Measurements from ENCODE around the gene TMA16. TPM values are rescaled to one million over a fixed set of nuclear protein-coding genes. Genes with fewer than 3 reads are reported as not detected.
"Not testable (repeated sequence)": the region's sequence is repeated elsewhere in the genome, so short reads cannot be mapped to it uniquely, and the experiment has no call there.

The TMA16 gene
- 32.5 and 33.2 TPM in 2 replicates for total RNA-seq (2014; rRNA removed; shearing (Covaris generic))
- polyA plus RNA-seq (2015; cell fraction: cytosol; rRNA removed), result 22.9 and 24.9 TPM in 2 replicates
- polyA plus RNA-seq (2015; cell fraction: nucleus; rRNA removed), result 38.2 and 45.7 TPM in 2 replicates

- peak; percentile 94 for DNase-seq (ENCODE audit: low read depth, low spot score)
- in situ Hi-C loops (cut with HindIII; ENCODE audit: low pct_unique_long_range_greater_than_20kb, low sequenced_read_pairs), result no loop called here
These were observed at the start of gene TMA16 for GRCh38 chr4:163494360-163495241. TSS of gene TMA16 (plus strand) at chr4:163494690. CDS start at chr4:163494802, 112 bp downstream.

- in situ Hi-C loops (cut with HindIII; ENCODE audit: low pct_unique_long_range_greater_than_20kb, low sequenced_read_pairs); DNase-seq (ENCODE audit: low read depth, low spot score): not testable (repeated sequence)
These were observed 47.5 kb upstream of the TMA16 start for GRCh38 chr4:163447023-163447422.

- in situ Hi-C loops (cut with HindIII; ENCODE audit: low pct_unique_long_range_greater_than_20kb, low sequenced_read_pairs), result no loop called here
- DNase-seq (ENCODE audit: low read depth, low spot score), result no peak
These were observed 47.0 kb upstream of the TMA16 start for GRCh38 chr4:163447481-163447880.

- in situ Hi-C loops (cut with HindIII; ENCODE audit: low pct_unique_long_range_greater_than_20kb, low sequenced_read_pairs), result no loop called here
- DNase-seq (ENCODE audit: low read depth, low spot score), result peak; percentile 22
These were observed 45.8 kb upstream of the TMA16 start for GRCh38 chr4:163448540-163449203.

GRCh38 chr4:163462556-163462955, 31.9 kb upstream of the TMA16 start:
- DNase-seq (ENCODE audit: low read depth, low spot score), result no peak
- in situ Hi-C loops (cut with HindIII; ENCODE audit: low pct_unique_long_range_greater_than_20kb, low sequenced_read_pairs), result no loop called here

GRCh38 chr4:163467082-163467770, 27.3 kb upstream of the TMA16 start:
- in situ Hi-C loops (cut with HindIII; ENCODE audit: low pct_unique_long_range_greater_than_20kb, low sequenced_read_pairs), result no loop called here
- no peak for DNase-seq (ENCODE audit: low read depth, low spot score)

GRCh38 chr4:163470391-163470790, 24.1 kb upstream of the TMA16 start:
- in situ Hi-C loops (cut with HindIII; ENCODE audit: low pct_unique_long_range_greater_than_20kb, low sequenced_read_pairs), result no loop called here
- DNase-seq (ENCODE audit: low read depth, low spot score), result no peak

- DNase-seq (ENCODE audit: low read depth, low spot score), result no peak
- in situ Hi-C loops (cut with HindIII; ENCODE audit: low pct_unique_long_range_greater_than_20kb, low sequenced_read_pairs), result no loop called here
These were observed 21.4 kb upstream of the TMA16 start for GRCh38 chr4:163473130-163473529.

GRCh38 chr4:163473576-163473975, 20.9 kb upstream of the TMA16 start, which contains the start of gene TKTL2:
TSS of gene TKTL2 (minus strand) at chr4:163473754. CDS start at chr4:163473734, 20 bp downstream.
- no peak for DNase-seq (ENCODE audit: low read depth, low spot score)
- in situ Hi-C loops (cut with HindIII; ENCODE audit: low pct_unique_long_range_greater_than_20kb, low sequenced_read_pairs), result no loop called here

- in situ Hi-C loops (cut with HindIII; ENCODE audit: low pct_unique_long_range_greater_than_20kb, low sequenced_read_pairs), result no loop called here
- DNase-seq (ENCODE audit: low read depth, low spot score), result no peak
These were observed 20.5 kb upstream of the TMA16 start for GRCh38 chr4:163474027-163474426.

- DNase-seq (ENCODE audit: low read depth, low spot score), result no peak
- in situ Hi-C loops (cut with HindIII; ENCODE audit: low pct_unique_long_range_greater_than_20kb, low sequenced_read_pairs), result no loop called here
These were observed 17.6 kb upstream of the TMA16 start for GRCh38 chr4:163476761-163477438.

- no peak for DNase-seq (ENCODE audit: low read depth, low spot score)
- in situ Hi-C loops (cut with HindIII; ENCODE audit: low pct_unique_long_range_greater_than_20kb, low sequenced_read_pairs), result no loop called here
These were observed 12.3 kb upstream of the TMA16 start for GRCh38 chr4:163482190-163482589.

- DNase-seq (ENCODE audit: low read depth, low spot score), result peak; percentile 81
- in situ Hi-C loops (cut with HindIII; ENCODE audit: low pct_unique_long_range_greater_than_20kb, low sequenced_read_pairs), result no loop called here
These were observed 9.6 kb upstream of the TMA16 start for GRCh38 chr4:163484906-163485305.

GRCh38 chr4:163485589-163485988, 8.9 kb upstream of the TMA16 start:
- no peak for DNase-seq (ENCODE audit: low read depth, low spot score)
- in situ Hi-C loops (cut with HindIII; ENCODE audit: low pct_unique_long_range_greater_than_20kb, low sequenced_read_pairs), result no loop called here

- in situ Hi-C loops (cut with HindIII; ENCODE audit: low pct_unique_long_range_greater_than_20kb, low sequenced_read_pairs), result no loop called here
- no peak for DNase-seq (ENCODE audit: low read depth, low spot score)
These were observed 8.2 kb upstream of the TMA16 start for GRCh38 chr4:163486321-163486720.

- in situ Hi-C loops (cut with HindIII; ENCODE audit: low pct_unique_long_range_greater_than_20kb, low sequenced_read_pairs), result no loop called here
- DNase-seq (ENCODE audit: low read depth, low spot score), result no peak
These were observed 4.6 kb upstream of the TMA16 start for GRCh38 chr4:163489929-163490328.

GRCh38 chr4:163492951-163493504, 1.5 kb upstream of the TMA16 start:
- peak; percentile 69 for DNase-seq (ENCODE audit: low read depth, low spot score)
- in situ Hi-C loops (cut with HindIII; ENCODE audit: low pct_unique_long_range_greater_than_20kb, low sequenced_read_pairs), result no loop called here
